MM.1S (cell line): ENCODE measurements around the gene ATXN1.
A peak's percentile ranks its signal among the peaks of the same experiment; 100 is the strongest.

Source experiments
- DNase-seq: peaks from one replicate; pipeline ENCODE4 v3.0.0-alpha.2; 2015
- H2AFZ ChIP-seq: fragments of 300-600 bp; sonication (generic); 2 replicates; pipeline ENCODE4 v1.6.0; 2016; ENCODE audit warnings: antibody characterized with exemption, low read length
- H3F3A ChIP-seq: fragments of 300-600 bp; sonication (generic); 2 replicates; pipeline ENCODE4 v1.6.1; 2016; ENCODE audit warnings: mild to moderate bottlenecking, antibody characterized with exemption, low read length, moderate library complexity, mixed read lengths; ENCODE audit not compliant: insufficient read depth
- H3K27ac ChIP-seq: fragments of 300-600 bp; sonication (generic); 2 replicates; pipeline ENCODE4 v1.5.1; 2016; ENCODE audit warnings: mild to moderate bottlenecking, low read length
- H3K27me3 ChIP-seq: fragments of 300-600 bp; sonication (generic); replicated peaks from 2 replicates; pipeline ENCODE4 v1.6.0; 2016; ENCODE audit warnings: low read length; ENCODE audit not compliant: insufficient read depth
- H3K36me3 ChIP-seq: fragments of 300-600 bp; sonication (generic); replicated peaks from 2 replicates; pipeline ENCODE4 v1.6.1; 2016; ENCODE audit warnings: mild to moderate bottlenecking, low read length, mixed read lengths; ENCODE audit not compliant: insufficient read depth
- H3K4me1 ChIP-seq: fragments of 300-600 bp; sonication (generic); 2 replicates; pipeline ENCODE4 v1.6.1; 2016; ENCODE audit warnings: low read length, mixed read lengths
- H3K4me2 ChIP-seq: fragments of 300-600 bp; sonication (generic); 2 replicates; pipeline ENCODE4 v1.6.0; 2016; ENCODE audit warnings: low read depth, low read length
- H3K4me3 ChIP-seq: fragments of 300-600 bp; sonication (generic); 2 replicates; pipeline ENCODE4 v1.5.1; 2016; ENCODE audit warnings: low read length, mixed read lengths
- H3K79me2 ChIP-seq: fragments of 300-600 bp; sonication (generic); 2 replicates; pipeline ENCODE4 v1.6.1; 2016; ENCODE audit warnings: mixed run types, low read length, mixed read lengths
- H3K9ac ChIP-seq: fragments of 300-600 bp; sonication (generic); 2 replicates; pipeline ENCODE4 v1.6.1; 2016; ENCODE audit warnings: low read length, mixed read lengths
- H3K9me2 ChIP-seq: fragments of 300-600 bp; sonication (generic); replicated peaks from 2 replicates; pipeline ENCODE4 v1.6.1; 2016; ENCODE audit warnings: mild to moderate bottlenecking, low read length, mixed read lengths; ENCODE audit not compliant: insufficient read depth
- H3K9me3 ChIP-seq: fragments of 300-600 bp; sonication (generic); replicated peaks from 2 replicates; pipeline ENCODE4 v1.6.1; 2016; ENCODE audit warnings: mild to moderate bottlenecking, low read length, mixed read lengths; ENCODE audit not compliant: insufficient read depth
- H4K20me1 ChIP-seq: fragments of 300-600 bp; sonication (generic); 2 replicates; pipeline ENCODE4 v1.6.1; 2016; ENCODE audit warnings: mild to moderate bottlenecking, low read length, moderate library complexity, mixed read lengths; ENCODE audit not compliant: insufficient read depth
- CTCF ChIP-seq: fragments of 300-600 bp; sonication (generic); IDR thresholded peaks from 2 replicates; pipeline ENCODE4 v1.5.1; 2016; ENCODE audit warnings: antibody characterized with exemption, low read length, mixed read lengths
- EZH2 ChIP-seq: fragments of 300-600 bp; sonication (generic); optimal IDR thresholded peaks from 2 replicates; pipeline ENCODE3; 2017; ENCODE audit warnings: low read depth, mild to moderate bottlenecking, antibody characterized with exemption, low read length, mixed read lengths
- EZH2phosphoT487 ChIP-seq: fragments of 300-600 bp; sonication (generic); IDR thresholded peaks from 2 replicates; pipeline ENCODE4 v1.6.1; 2018; ENCODE audit warnings: antibody characterized with exemption, low read length

The ATXN1 gene

GRCh38 chr6:16412171-16412570 is 349.1 kb downstream of the ATXN1 start:
- H3K27me3 ChIP-seq: no peaks in the 10 kb centered on the region
- no peaks in the 10 kb centered on the region for H3K9me2 ChIP-seq
- H3K4me3 ChIP-seq: no peak overlapping the region
- H3F3A ChIP-seq: no peaks in the 10 kb centered on the region
- no peaks in the 10 kb centered on the region for H3K79me2 ChIP-seq
- peaks cover 7% of the 10 kb centered on the region for H3K4me1 ChIP-seq
- no peak overlapping the region for H3K4me2 ChIP-seq
- no peaks in the 10 kb centered on the region for H3K36me3 ChIP-seq
- no peak overlapping the region for H3K9ac ChIP-seq
- H3K9me3 ChIP-seq: no peaks in the 10 kb centered on the region
- H3K27ac ChIP-seq: no peak overlapping the region
- no peak overlapping the region for H2AFZ ChIP-seq
- no peak for TF ChIP-seq EZH2
- TF ChIP-seq EZH2phosphoT487: no peak
- no peak for TF ChIP-seq CTCF
- no peak for DNase-seq
- H4K20me1 ChIP-seq: no peaks in the 10 kb centered on the region

DNA sequence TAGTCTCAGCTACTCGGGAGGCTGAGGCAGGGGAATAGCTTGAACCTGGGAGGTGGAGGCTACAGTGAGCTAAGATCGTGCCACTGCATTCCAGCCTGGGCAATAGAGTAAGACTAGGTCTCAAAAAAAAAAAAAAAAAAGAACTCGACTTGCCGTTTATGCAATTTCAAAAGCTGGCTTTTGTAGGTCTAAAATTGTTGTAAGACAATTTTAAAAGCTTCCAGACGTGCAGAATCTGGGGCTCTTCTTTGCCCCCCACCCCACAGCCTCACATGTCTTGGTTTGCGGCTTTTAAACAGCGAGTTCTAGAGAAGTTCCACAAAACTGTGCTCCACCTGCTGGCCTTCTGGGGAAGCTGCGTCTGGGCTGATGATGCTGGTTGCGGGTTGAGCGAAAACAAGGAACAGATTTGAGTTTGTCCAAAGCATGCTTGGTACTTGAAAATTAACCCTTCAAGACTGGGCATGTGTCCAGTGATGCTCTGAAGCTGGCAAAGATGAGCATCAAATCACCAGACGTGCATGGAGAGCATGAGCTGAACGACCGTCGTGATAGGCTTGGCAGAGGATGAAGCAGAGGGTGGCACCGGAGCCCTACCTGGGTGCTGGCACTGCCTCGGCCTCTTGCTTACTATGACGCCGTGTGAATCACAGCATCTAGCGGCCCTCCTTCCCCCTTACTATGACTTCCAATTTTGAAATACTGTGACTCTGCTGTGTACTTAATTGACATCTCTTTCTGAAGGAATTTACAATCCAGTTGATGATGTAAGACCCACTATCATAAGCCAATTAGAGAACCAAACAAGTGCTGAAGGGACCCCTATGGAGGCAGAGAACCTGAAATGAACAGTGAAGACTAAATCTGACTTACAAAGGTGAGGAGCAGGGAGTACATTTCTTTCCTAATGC is 351.5 kb downstream of the ATXN1 start:
- H3K9me2 ChIP-seq: no peaks in the 10 kb centered on the region
- no peaks in the 10 kb centered on the region for H3K9me3 ChIP-seq
- no peak for DNase-seq
- no peak overlapping the region for H3K4me3 ChIP-seq
- peaks cover 7% of the 10 kb centered on the region for H3K4me1 ChIP-seq
- H3K27me3 ChIP-seq: no peaks in the 10 kb centered on the region
- no peak overlapping the region for H2AFZ ChIP-seq
- H3F3A ChIP-seq: no peaks in the 10 kb centered on the region
- H4K20me1 ChIP-seq: no peaks in the 10 kb centered on the region
- H3K27ac ChIP-seq: no peak overlapping the region
- no peak overlapping the region for H3K9ac ChIP-seq
- TF ChIP-seq EZH2phosphoT487 (no peak), CTCF (peak; percentile 52)
- no peaks in the 10 kb centered on the region for H3K36me3 ChIP-seq
- no peaks in the 10 kb centered on the region for H3K79me2 ChIP-seq
- no peak overlapping the region for H3K4me2 ChIP-seq

DNA sequence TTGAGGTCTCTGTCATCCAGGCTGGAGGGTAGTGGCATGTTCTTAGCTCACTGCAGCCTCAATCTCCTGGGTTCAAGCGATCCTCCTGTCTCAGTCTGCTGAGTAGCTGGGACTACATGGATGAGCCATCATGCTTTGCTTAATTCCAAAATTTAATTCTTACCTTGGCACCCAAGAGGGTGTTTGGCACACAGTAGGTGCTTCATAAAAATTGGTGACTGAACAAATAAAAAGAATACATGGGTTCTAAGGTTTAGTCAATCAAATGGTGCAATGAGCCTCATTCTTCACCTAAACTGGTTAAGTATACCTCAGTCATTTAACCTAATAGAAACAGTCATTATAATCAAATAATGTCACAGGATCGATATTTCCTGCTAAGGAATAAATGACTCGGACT is 352.5 kb downstream of the ATXN1 start:
- Histone ChIP-seq H3K27me3 (no peaks in the 10 kb centered on the region), H3K4me1 (peaks cover 2% of the 10 kb centered on the region), H3K4me3 (no peak overlapping the region), H3K9me2 (no peaks in the 10 kb centered on the region), H4K20me1 (no peaks in the 10 kb centered on the region), H3K79me2 (no peaks in the 10 kb centered on the region), H3K4me2 (no peak overlapping the region), H2AFZ (no peak overlapping the region), H3K36me3 (no peaks in the 10 kb centered on the region), H3K9ac (no peak overlapping the region), H3K9me3 (no peaks in the 10 kb centered on the region), H3K27ac (no peak overlapping the region), H3F3A (no peaks in the 10 kb centered on the region)
- TF ChIP-seq EZH2: no peak
- TF ChIP-seq EZH2phosphoT487: no peak
- TF ChIP-seq CTCF: no peak
- DNase-seq: no peak
